HFFc6 (cell line): Measurements from ENCODE around the gene GORAB. TPM values are rescaled to one million over a fixed set of nuclear protein-coding genes. Genes with fewer than 3 reads are reported as not detected.
A peak's percentile ranks its signal among the peaks of the same experiment; 100 is the strongest.

Experiments used
- DNase-seq: peaks from one replicate; pipeline ENCODE4 v3.0.0-alpha.2; 2018
- H3K27ac Mint-ChIP-seq: 2 replicates; pipeline ENCODE4 v1.8.0; 2020; ENCODE audit warnings: mild to moderate bottlenecking, mixed read lengths
- H3K27me3 Mint-ChIP-seq: 2 replicates; pipeline ENCODE4 v1.8.0; 2021; ENCODE audit warnings: mild to moderate bottlenecking, moderate library complexity, mixed read lengths; ENCODE audit not compliant: insufficient read depth
- H3K36me3 Mint-ChIP-seq: 2 replicates; pipeline ENCODE4 v1.8.0; 2021; ENCODE audit warnings: low read depth, mixed read lengths
- H3K4me1 Mint-ChIP-seq: 2 replicates; pipeline ENCODE4 v1.8.0; 2020; ENCODE audit warnings: low read depth, mixed read lengths
- H3K4me3 Mint-ChIP-seq: 2 replicates; pipeline ENCODE4 v1.8.0; 2020; ENCODE audit warnings: mild to moderate bottlenecking, moderate library complexity, mixed read lengths
- H3K9me3 Mint-ChIP-seq: 2 replicates; pipeline ENCODE4 v1.8.0; 2020; ENCODE audit warnings: mild to moderate bottlenecking, mixed read lengths
- CTCF ChIP-seq: fragments of 200-600 bp; sonication (generic); IDR thresholded peaks from 2 replicates; pipeline ENCODE4 v1.5.0; 2021; ENCODE audit warnings: antibody characterized with exemption, mild to moderate bottlenecking
- long read RNA-seq: library from polyadenylated mRNA; unstranded; transcript quantifications from one replicate; pipeline ENCODE4 v2.0.0, GENCODE V29; 2019
- total RNA-seq, 6 experiments: library from RNA; stranded (reverse); fragmentation: NEBNext Ultra II Directional; extraction: Animal tissue kit (Norgen Biotek cat#: 25700); gene quantifications; 2 replicates in 1 of 6; 3 replicates in 5 of 6; pipeline ENCODE4 v1.2.3, GENCODE V29; 2021

GORAB gene
- 10 to 100 TPM; 13.7 to 18.5 (median 16.3) TPM for total RNA-seq
- long read RNA-seq, transcript GORAB-202 (5 exons, 2,189 nt): major isoform, 19 of 22 reads
- long read RNA-seq, partial matches to known transcripts: 1 of 22 reads
- long read RNA-seq, other reads (novel, unspliced or antisense): 2 of 22 reads

- H3K4me3 Mint-ChIP-seq: no peak within 1 kb of the TSS
- H3K27ac Mint-ChIP-seq: no peak within 1 kb of the TSS
- H3K9me3 Mint-ChIP-seq: no peaks in the 10 kb centered on the region
- peak; percentile 94 for DNase-seq
- H3K4me1 Mint-ChIP-seq: peaks cover 29% of the 10 kb centered on the region
- no peaks in the 10 kb centered on the region; the same call in 1 of the 2 replicates for H3K27me3 Mint-ChIP-seq
- H3K36me3 Mint-ChIP-seq: peaks cover 22% of the 10 kb centered on the region
- no peak for TF ChIP-seq CTCF
Observed at GRCh38 chr1:170531758-170532657, at the start of gene GORAB. GORAB (plus strand) TSS chr1:170532166; CDS start chr1:170532224, 58 bp downstream.

GRCh38 chr1:170483051-170483450, 48.9 kb upstream of the GORAB start:
- H3K9me3 Mint-ChIP-seq: no peaks in the 10 kb centered on the region
- DNase-seq: peak; percentile 6
- no peak for TF ChIP-seq CTCF
- peaks cover 26% of the 10 kb centered on the region for H3K4me1 Mint-ChIP-seq
- H3K36me3 Mint-ChIP-seq: peaks cover 9% of the 10 kb centered on the region; the same call in 1 of the 2 replicates
- no peak overlapping the region for H3K27ac Mint-ChIP-seq
- no peak overlapping the region for H3K4me3 Mint-ChIP-seq
- no peaks in the 10 kb centered on the region for H3K27me3 Mint-ChIP-seq

GRCh38 chr1:170487503-170487902, 44.5 kb upstream of the GORAB start:
- TF ChIP-seq CTCF: no peak
- Mint-ChIP-seq H3K4me1 (peaks cover 13% of the 10 kb centered on the region), H3K4me3 (no peak overlapping the region), H3K27me3 (no peaks in the 10 kb centered on the region), H3K27ac (no peak overlapping the region), H3K36me3 (peaks cover 10% of the 10 kb centered on the region; the same call in 1 of the 2 replicates), H3K9me3 (no peaks in the 10 kb centered on the region)
- no peak for DNase-seq

GRCh38 chr1:170491291-170491690, 40.7 kb upstream of the GORAB start:
- H3K27me3 Mint-ChIP-seq: no peaks in the 10 kb centered on the region
- peaks cover 10% of the 10 kb centered on the region; the same call in 1 of the 2 replicates for H3K36me3 Mint-ChIP-seq
- peaks cover 18% of the 10 kb centered on the region for H3K4me1 Mint-ChIP-seq
- no peaks in the 10 kb centered on the region for H3K9me3 Mint-ChIP-seq
- no peak for DNase-seq
- no peak for TF ChIP-seq CTCF
- H3K27ac Mint-ChIP-seq: no peak overlapping the region
- no peak overlapping the region for H3K4me3 Mint-ChIP-seq

- H3K36me3 Mint-ChIP-seq: no peaks in the 10 kb centered on the region
- no peaks in the 10 kb centered on the region for H3K27me3 Mint-ChIP-seq
- H3K4me1 Mint-ChIP-seq: peaks cover 18% of the 10 kb centered on the region
- TF ChIP-seq CTCF: no peak
- no peak overlapping the region for H3K27ac Mint-ChIP-seq
- H3K9me3 Mint-ChIP-seq: no peaks in the 10 kb centered on the region
- no peak for DNase-seq
- no peak overlapping the region for H3K4me3 Mint-ChIP-seq
Observed at GRCh38 chr1:170494369-170494768, 37.6 kb upstream of the GORAB start.
